Endodermal cell (in vitro differentiated cells): Measurements from ENCODE around the gene DEDD2. TPM values are rescaled to one million over a fixed set of nuclear protein-coding genes. Genes with fewer than 3 reads are reported as not detected.

ENCODE experiments used
- DNase-seq: peaks from one replicate; pipeline ENCODE4 v3.0.0-alpha.2; 2017
- H3K27ac ChIP-seq: 2 replicates; pipeline ENCODE4 v1.5.1; 2013; ENCODE audit warnings: mild to moderate bottlenecking, low read depth, low read length, moderate library complexity
- H3K27me3 ChIP-seq: 2 replicates; pipeline ENCODE4 v1.6.1; 2013; ENCODE audit warnings: mild to moderate bottlenecking, low read length, moderate library complexity; ENCODE audit not compliant: insufficient read depth, control insufficient read depth, poor library complexity, severe bottlenecking
- H3K36me3 ChIP-seq: 2 replicates; pipeline ENCODE4 v1.7.0; 2013; ENCODE audit warnings: mild to moderate bottlenecking, low read length, moderate library complexity; ENCODE audit not compliant: control insufficient read depth, insufficient read depth
- H3K4me1 ChIP-seq: one replicate; pipeline ENCODE4 v1.7.0; 2013; ENCODE audit warnings: low read length; ENCODE audit not compliant: control insufficient read depth, insufficient read depth
- H3K4me3 ChIP-seq: 2 replicates; pipeline ENCODE4 v1.5.1; 2013; ENCODE audit warnings: mild to moderate bottlenecking, low read length, moderate library complexity
- H3K9ac ChIP-seq: 2 replicates; pipeline ENCODE4 v1.6.1; 2013; ENCODE audit warnings: mild to moderate bottlenecking, low read length, moderate library complexity; ENCODE audit not compliant: poor library complexity, severe bottlenecking; ENCODE audit errors: extremely low read depth
- H3K9me3 ChIP-seq: 2 replicates; pipeline ENCODE4 v1.6.1; 2013; ENCODE audit warnings: mild to moderate bottlenecking, low read length, moderate library complexity; ENCODE audit not compliant: control insufficient read depth
- H3K27ac Mint-ChIP-seq: 2 replicates; pipeline ENCODE4 v1.8.0; 2020; ENCODE audit warnings: mixed read lengths
- H3K27me3 Mint-ChIP-seq: 2 replicates; pipeline ENCODE4 v1.8.0; 2021; ENCODE audit warnings: mild to moderate bottlenecking, mixed read lengths; ENCODE audit not compliant: insufficient read depth
- H3K36me3 Mint-ChIP-seq: 2 replicates; pipeline ENCODE4 v1.8.0; 2020; ENCODE audit warnings: low read depth, mixed read lengths
- H3K4me1 Mint-ChIP-seq: 2 replicates; pipeline ENCODE4 v1.8.0; 2020; ENCODE audit warnings: mixed read lengths
- H3K4me3 Mint-ChIP-seq: 2 replicates; pipeline ENCODE4 v1.8.0; 2020; ENCODE audit warnings: mild to moderate bottlenecking, moderate library complexity, mixed read lengths
- H3K9me3 Mint-ChIP-seq: 2 replicates; pipeline ENCODE4 v1.8.0; 2020; ENCODE audit warnings: mild to moderate bottlenecking, mixed read lengths
- WGBS, 2 experiments: methylation state at CpG; one replicate each; pipeline versions ENCODE4 v1.1.5 to v1.1.7; 2013; ENCODE audit warnings: missing lambda C conversion rate in 2 of 2, mixed read lengths in 1 of 2; ENCODE audit not compliant: insufficient coverage in 1 of 2, insufficient read length in 1 of 2; 5-methylcytosine and 5-hydroxymethylcytosine counted together
- total RNA-seq, 2 donors: library from RNA; stranded (reverse); fragmentation: NEBNext Ultra II Directional in 1 of 2; extraction: Animal tissue kit (Norgen Biotek cat#: 25700) in 1 of 2; gene quantifications; 2 replicates in 1 of 2; 3 replicates in 1 of 2; pipeline ENCODE4 v1.2.1, GENCODE V29; 2021
- TF ChIP-seq, protein P1 (sequence below): fragments of 200-600 bp; sonication (generic); conservative IDR thresholded peaks from 2 replicates; pipeline ENCODE4 v1.5.0; 2021; ENCODE audit warnings: antibody characterized with exemption, mild to moderate bottlenecking

Gene DEDD2
- total RNA-seq, 2 donors from 2014 or later, result 25.8 to 28.0 TPM

DNA sequence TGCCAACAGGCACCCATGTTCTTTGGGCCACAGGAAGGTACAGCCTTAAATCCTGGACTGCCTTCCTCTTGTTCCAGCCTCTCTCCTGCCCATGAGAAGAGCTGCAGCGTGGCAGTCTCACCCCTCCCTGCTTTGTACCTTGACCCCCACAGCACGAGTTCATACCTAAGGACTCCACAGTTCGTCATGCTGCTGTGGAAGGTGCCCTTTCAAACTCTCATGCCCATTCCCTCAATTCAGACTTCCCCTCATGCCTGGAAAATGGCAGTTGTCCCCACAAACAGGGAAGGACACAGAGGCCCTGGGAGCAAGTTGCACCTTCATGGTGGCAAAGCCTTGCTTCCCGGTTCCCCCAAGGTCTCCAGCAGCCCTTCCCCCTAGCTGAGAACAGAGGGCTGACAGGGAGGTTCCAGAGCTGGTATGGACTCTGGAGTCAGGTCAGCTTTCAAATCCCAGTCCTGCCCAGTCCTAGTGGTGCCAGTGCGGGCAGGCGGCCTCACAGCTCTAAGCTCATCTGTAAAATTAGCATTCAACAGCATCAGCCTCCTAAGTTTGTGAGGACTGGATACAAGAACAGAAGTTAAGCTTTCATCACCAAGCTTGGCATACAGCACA is 16.3 kb upstream of the DEDD2 start:
- H3K4me1 Mint-ChIP-seq, result peaks cover 6% of the 10 kb centered on the region
- H3K4me3 ChIP-seq, result no peak overlapping the region
- no peak overlapping the region for H3K27ac Mint-ChIP-seq
- H3K27me3 ChIP-seq, result no peaks in the 10 kb centered on the region
- peaks cover 67% of the 10 kb centered on the region for H3K36me3 Mint-ChIP-seq
- peaks cover 3% of the 10 kb centered on the region for H3K4me1 ChIP-seq
- H3K9ac ChIP-seq, result no peak overlapping the region
- H3K27me3 Mint-ChIP-seq, result no peaks in the 10 kb centered on the region
- H3K36me3 ChIP-seq, result peaks cover 82% of the 10 kb centered on the region
- no peaks in the 10 kb centered on the region for H3K9me3 ChIP-seq
- DNase-seq, result no peak
- H3K4me3 Mint-ChIP-seq, result no peak overlapping the region
- 94 to 96% methylated on average over 5 to 6 of the region's 6 CpGs for WGBS, 2 experiments
- H3K27ac ChIP-seq, result no peak overlapping the region
- no peaks in the 10 kb centered on the region for H3K9me3 Mint-ChIP-seq
- TF ChIP-seq, protein P1, sequence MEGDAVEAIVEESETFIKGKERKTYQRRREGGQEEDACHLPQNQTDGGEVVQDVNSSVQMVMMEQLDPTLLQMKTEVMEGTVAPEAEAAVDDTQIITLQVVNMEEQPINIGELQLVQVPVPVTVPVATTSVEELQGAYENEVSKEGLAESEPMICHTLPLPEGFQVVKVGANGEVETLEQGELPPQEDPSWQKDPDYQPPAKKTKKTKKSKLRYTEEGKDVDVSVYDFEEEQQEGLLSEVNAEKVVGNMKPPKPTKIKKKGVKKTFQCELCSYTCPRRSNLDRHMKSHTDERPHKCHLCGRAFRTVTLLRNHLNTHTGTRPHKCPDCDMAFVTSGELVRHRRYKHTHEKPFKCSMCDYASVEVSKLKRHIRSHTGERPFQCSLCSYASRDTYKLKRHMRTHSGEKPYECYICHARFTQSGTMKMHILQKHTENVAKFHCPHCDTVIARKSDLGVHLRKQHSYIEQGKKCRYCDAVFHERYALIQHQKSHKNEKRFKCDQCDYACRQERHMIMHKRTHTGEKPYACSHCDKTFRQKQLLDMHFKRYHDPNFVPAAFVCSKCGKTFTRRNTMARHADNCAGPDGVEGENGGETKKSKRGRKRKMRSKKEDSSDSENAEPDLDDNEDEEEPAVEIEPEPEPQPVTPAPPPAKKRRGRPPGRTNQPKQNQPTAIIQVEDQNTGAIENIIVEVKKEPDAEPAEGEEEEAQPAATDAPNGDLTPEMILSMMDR, result no peak

GRCh38 chr19:42233106-42233505 is 15.6 kb upstream of the DEDD2 start:
- H3K27ac ChIP-seq, result no peak overlapping the region
- no peaks in the 10 kb centered on the region for H3K9me3 ChIP-seq
- Mint-ChIP-seq H3K4me1 (peaks cover 6% of the 10 kb centered on the region), H3K36me3 (peaks cover 70% of the 10 kb centered on the region), H3K9me3 (no peaks in the 10 kb centered on the region), H3K27ac (no peak overlapping the region), H3K4me3 (no peak overlapping the region), H3K27me3 (no peaks in the 10 kb centered on the region)
- peaks cover 3% of the 10 kb centered on the region for H3K4me1 ChIP-seq
- TF ChIP-seq, protein P1, result no peak
- DNase-seq, result no peak
- no peaks in the 10 kb centered on the region for H3K27me3 ChIP-seq
- no peak overlapping the region for H3K9ac ChIP-seq
- 91 to 100% methylated on average over 2 to 7 of the region's 7 CpGs for WGBS, 2 experiments
- H3K4me3 ChIP-seq, result no peak overlapping the region
- peaks cover 83% of the 10 kb centered on the region for H3K36me3 ChIP-seq

DNA sequence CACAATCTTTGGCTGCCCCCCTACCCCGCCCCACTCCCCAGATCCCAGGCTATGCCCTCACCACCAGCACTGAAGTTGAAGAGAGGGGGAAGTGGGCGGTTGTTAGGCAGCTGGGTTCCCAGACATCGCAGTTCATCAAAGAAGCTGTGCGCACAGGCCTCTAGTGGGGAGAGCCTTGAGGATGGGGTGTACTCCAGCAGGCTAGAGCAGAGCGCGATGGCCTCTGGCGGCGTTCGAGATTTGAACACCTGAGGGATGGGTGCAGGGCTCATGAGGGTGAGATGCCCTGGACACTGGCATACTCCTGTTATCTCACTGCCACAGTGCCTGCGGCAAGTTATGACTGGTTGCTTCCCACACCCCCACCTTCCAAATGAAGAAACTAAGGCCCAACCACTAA is 15.0 kb upstream of the DEDD2 start:
- no peak for DNase-seq
- Histone ChIP-seq H3K36me3 (peaks cover 83% of the 10 kb centered on the region), H3K9me3 (no peaks in the 10 kb centered on the region), H3K4me1 (peaks cover 3% of the 10 kb centered on the region), H3K4me3 (no peak overlapping the region), H3K27ac (no peak overlapping the region), H3K9ac (no peak overlapping the region), H3K27me3 (no peaks in the 10 kb centered on the region)
- H3K27me3 Mint-ChIP-seq, result no peaks in the 10 kb centered on the region
- H3K4me3 Mint-ChIP-seq, result no peak overlapping the region
- WGBS, 2 experiments, result 94 to 96% methylated on average over 3 to 9 of the region's 10 CpGs
- H3K4me1 Mint-ChIP-seq, result peaks cover 6% of the 10 kb centered on the region
- no peaks in the 10 kb centered on the region for H3K9me3 Mint-ChIP-seq
- H3K27ac Mint-ChIP-seq, result no peak overlapping the region
- H3K36me3 Mint-ChIP-seq, result peaks cover 74% of the 10 kb centered on the region
- TF ChIP-seq, protein P1, result no peak
